GM12878 (cell line): ENCODE measurements around the gene CDSN. TPM values are rescaled to one million over a fixed set of nuclear protein-coding genes. Genes with fewer than 3 reads are reported as not detected.

Source experiments
- ATAC-seq: fragments of 200-7000 bp; cut with Tn5 transposase; 3 replicates; pipeline ENCODE4 v1.9.1; 2020; ENCODE audit warnings: mild to moderate bottlenecking, moderate library complexity
- BruUV-seq: library from RNA; stranded (reverse); fragments of 400-500 nt; replicated peaks from 2 replicates; lab custom pipeline; 2021; lab: Mats Ljungman, UMichigan
- CTCF ChIA-PET: fragments of 300-600 bp; sonication (Branson Sonifier 250); formaldehyde crosslinking; extraction: SDS; loops from one replicate; lab custom pipeline; 2021; ENCODE audit warnings: inconsistent platforms; lab: Yijun Ruan, JAX
- POLR2A ChIA-PET: fragments of 350-600 bp; formaldehyde crosslinking; extraction: SDS; loops from one replicate; lab custom pipeline; 2021; ENCODE audit warnings: inconsistent platforms; lab: Charles Lee
- RAD21 ChIA-PET: fragments of 300-600 bp; sonication (Branson Sonifier 250); formaldehyde crosslinking; loops from one replicate; lab custom pipeline; 2023; ENCODE audit warnings: antibody characterized with exemption; ENCODE audit not compliant: unreplicated experiment; lab: Charles Lee
- SMC1A ChIA-PET: fragments of 300-600 bp; sonication (Branson Sonifier 250); formaldehyde crosslinking; loops from one replicate; lab custom pipeline; 2023; ENCODE audit not compliant: unreplicated experiment, uncharacterized antibody; lab: Charles Lee
- DNase-seq: peaks from one replicate; pipeline ENCODE4 v3.0.0-alpha.2; 2011; ENCODE audit warnings: low read depth, low spot score
- FAIRE-seq: peaks from 3 replicates; lab custom pipeline; 2011; peaks lifted over from hg19 to GRCh38; lab: Jason Lieb, UNC
- H2AFZ ChIP-seq: 2 replicates; pipeline ENCODE4 v1.6.0; 2011; ENCODE audit warnings: low read depth, low read length, control low read depth; ENCODE audit not compliant: control insufficient read depth
- H3K27ac ChIP-seq: 2 replicates; pipeline ENCODE4 v1.5.1; 2011; ENCODE audit warnings: control low read depth; ENCODE audit not compliant: control insufficient read depth, insufficient read depth
- H3K27me3 ChIP-seq, 2 experiments: replicated peaks in 1 of 2; 2 replicates each; pipeline versions ENCODE4 v1.6.0 to v1.6.1; 2011; ENCODE audit warnings: low read length in 1 of 2; ENCODE audit not compliant: control insufficient read depth in 2 of 2, insufficient read depth in 2 of 2
- H3K36me3 ChIP-seq, 2 experiments: 2 replicates each; pipeline ENCODE4 v1.5.1; 2011; ENCODE audit warnings: low read length in 1 of 2; ENCODE audit not compliant: control insufficient read depth in 2 of 2, insufficient read depth in 2 of 2
- H3K4me1 ChIP-seq: 2 replicates; pipeline ENCODE4 v1.6.1; 2011; ENCODE audit warnings: mild to moderate bottlenecking, low read length, moderate library complexity, mixed read lengths; ENCODE audit not compliant: control insufficient read depth, insufficient read depth
- H3K4me2 ChIP-seq: 2 replicates; pipeline ENCODE4 v1.6.0; 2011; ENCODE audit warnings: control low read depth; ENCODE audit not compliant: control insufficient read depth, insufficient read depth
- H3K4me3 ChIP-seq: fragments of 200-600 bp; sonication (generic); 2 replicates; pipeline ENCODE4 v1.5.1; 2016
- H3K79me2 ChIP-seq: 2 replicates; pipeline ENCODE4 v1.6.0; 2011; ENCODE audit warnings: low read length; ENCODE audit not compliant: control insufficient read depth, insufficient read depth
- H3K9ac ChIP-seq: 2 replicates; pipeline ENCODE4 v1.8.0; 2011; ENCODE audit warnings: low read length, control low read depth, mixed read lengths; ENCODE audit not compliant: control insufficient read depth, insufficient read depth
- H3K9me3 ChIP-seq: replicated peaks from 3 replicates; pipeline ENCODE4 v1.5.1; 2011; ENCODE audit warnings: mild to moderate bottlenecking, low read length; ENCODE audit not compliant: control insufficient read depth, insufficient read depth
- H4K20me1 ChIP-seq: 2 replicates; pipeline ENCODE4 v1.6.0; 2011; ENCODE audit not compliant: control insufficient read depth, insufficient read depth
- ATF2 ChIP-seq: IDR thresholded peaks from 2 replicates; pipeline ENCODE4 v1.6.1; 2012; ENCODE audit warnings: low read length, inconsistent platforms
- BCL11A ChIP-seq: IDR thresholded peaks from 2 replicates; pipeline ENCODE4 v1.6.1; 2011; ENCODE audit warnings: low read depth, low read length
- CTCF ChIP-seq, 3 experiments: IDR thresholded peaks in 2 of 3; conservative IDR thresholded peaks in 1 of 3; 2 replicates each; pipeline ENCODE4 v1.5.1; 2011; ENCODE audit warnings: low read depth in 3 of 3, low read length in 3 of 3, mild to moderate bottlenecking in 3 of 3, control low read depth in 2 of 3, moderate library complexity in 2 of 3, inconsistent platforms in 1 of 3, mixed read lengths in 1 of 3; ENCODE audit not compliant: control insufficient read depth in 2 of 3, insufficient read depth in 1 of 3; ENCODE audit errors: extremely low read depth in 1 of 3
- EP300 ChIP-seq, 2 experiments: fragments of 150-350 bp in 1 of 2; IDR thresholded peaks; 2 replicates each; pipeline ENCODE4 v1.6.1; 2011 to 2012; ENCODE audit warnings: low read depth in 2 of 2, low read length in 2 of 2, borderline replicate concordance in 1 of 2, improper control_type of control experiment in 1 of 2, inconsistent platforms in 1 of 2; ENCODE audit not compliant: control insufficient read depth in 1 of 2
- HCFC1 ChIP-seq: fragments of 150-350 bp; IDR thresholded peaks from 2 replicates; pipeline ENCODE4 v1.6.1; 2014; ENCODE audit warnings: low read length
- HDAC2 ChIP-seq: fragments of 200-600 bp; sonication (generic); IDR thresholded peaks from 2 replicates; pipeline ENCODE4 v1.6.1; 2017
- NFYB ChIP-seq: IDR thresholded peaks from 2 replicates; pipeline ENCODE4 v1.6.1; 2011; ENCODE audit warnings: low read depth, mild to moderate bottlenecking, low read length, improper control_type of control experiment, moderate library complexity; ENCODE audit not compliant: insufficient read depth
- PAX8 ChIP-seq: fragments of 450-650 bp; IDR thresholded peaks from 2 replicates; pipeline ENCODE4 v1.6.1; 2017; ENCODE audit warnings: mild to moderate bottlenecking, moderate library complexity
- POLR2AphosphoS2 ChIP-seq: IDR thresholded peaks from 2 replicates; pipeline ENCODE4 v1.6.1; 2011; ENCODE audit warnings: low read depth, mild to moderate bottlenecking, low read length, improper control_type of control experiment, moderate library complexity
- POLR2AphosphoS5 ChIP-seq: IDR thresholded peaks from 2 replicates; pipeline ENCODE4 v1.6.1; 2011; ENCODE audit warnings: mild to moderate bottlenecking, low read length, inconsistent platforms
- RAD21 ChIP-seq: IDR thresholded peaks from 2 replicates; pipeline ENCODE4 v1.6.1; 2011; ENCODE audit warnings: mild to moderate bottlenecking, low read depth, low read length, moderate library complexity; ENCODE audit not compliant: insufficient read depth
- RCOR1 ChIP-seq: conservative IDR thresholded peaks from 2 replicates; pipeline ENCODE4 v1.6.1; 2012; ENCODE audit warnings: low read depth, low read length, improper control_type of control experiment
- RFX5 ChIP-seq: IDR thresholded peaks from 2 replicates; pipeline ENCODE4 v1.6.1; 2011; ENCODE audit warnings: low read depth, low read length, improper control_type of control experiment
- SMAD5 ChIP-seq: IDR thresholded peaks from 2 replicates; pipeline ENCODE4 v1.6.1; 2016; ENCODE audit warnings: antibody characterized with exemption, low read depth
- SPI1 ChIP-seq: IDR thresholded peaks from 2 replicates; pipeline ENCODE4 v1.6.1; 2011; ENCODE audit warnings: low read depth, mild to moderate bottlenecking, low read length, moderate library complexity, borderline replicate concordance; ENCODE audit not compliant: insufficient read depth
- SRF ChIP-seq, 2 experiments: IDR thresholded peaks; 2 replicates each; pipeline ENCODE4 v1.6.1; 2011; ENCODE audit warnings: low read depth in 2 of 2, low read length in 2 of 2, mild to moderate bottlenecking in 1 of 2, moderate library complexity in 1 of 2
- USF1 ChIP-seq: IDR thresholded peaks from 2 replicates; pipeline ENCODE4 v1.6.1; 2011; ENCODE audit warnings: borderline replicate concordance, low read depth, mild to moderate bottlenecking, moderate library complexity, mixed read lengths, low read length; ENCODE audit not compliant: insufficient read depth; ENCODE audit errors: extremely low read length
- ZZZ3 ChIP-seq: IDR thresholded peaks from 2 replicates; pipeline ENCODE4 v1.6.1; 2011; ENCODE audit warnings: low read depth; ENCODE audit not compliant: control insufficient read depth, insufficient read length
- WGBS: methylation state at CpG from one replicate; pipeline ENCODE4 v1.1.6; 2016; ENCODE audit warnings: low lambda C conversion rate; ENCODE audit not compliant: insufficient replicate concordance, insufficient coverage; ENCODE audit errors: missing lambda C conversion rate; 5-methylcytosine and 5-hydroxymethylcytosine counted together
- in situ Hi-C: fragments of 300-500 bp; cut with MboI; formaldehyde crosslinking; loops from 9 replicates; pipeline ENCODE4 v1.14.3; 2018; ENCODE audit warnings: mixed read lengths
- intact Hi-C: fragments of 100-400 bp; cut with micrococcal nuclease; formaldehyde crosslinking; loops from one replicate; pipeline ENCODE4 v1.14.2; 2022; ENCODE audit not compliant: unreplicated experiment
- polyA plus RNA-seq, 11 experiments: library from polyadenylated mRNA; depleted of rRNA in 4 of 11; unstranded in 6 of 11; stranded (reverse) in 5 of 11; fragments of >200 nt; fragmentation: Nextera tagmentation in 4 of 11; fragmentation: Illumina TruSeq in 1 of 11; extraction: Ambion mirVana in 4 of 11; extraction: Trizol in 1 of 11; gene quantifications; 1 replicate in 1 of 11; 2 replicates in 10 of 11; pipeline versions ENCODE4 v1.2.1 to v1.2.3, GENCODE V29; 2011 to 2016; ENCODE audit warnings: inconsistent platforms in 2 of 11, missing spikeins in 2 of 11, low read depth in 1 of 11
- total RNA-seq, 4 experiments: library from RNA; depleted of rRNA in 3 of 4; stranded (reverse); fragments of >200 nt in 3 of 4; fragmentation: Illumina TruSeq in 1 of 4; extraction: Trizol in 1 of 4; gene quantifications; 2 replicates each; pipeline versions ENCODE4 v1.2.1 to v1.2.3, GENCODE V29; 2013 to 2021

Gene CDSN
- total and polyA plus RNA-seq, 10 of the 15 experiments (the other 5 are each of a cell fraction or from before 2014, with no cell fraction given): 0.01 TPM; not detected in 9

- no peak for TF ChIP-seq USF1
- no peak for TF ChIP-seq HDAC2
- no peak for TF ChIP-seq RFX5
- TF ChIP-seq POLR2AphosphoS2: no peak
These were observed 8.5 kb downstream of the CDSN start (continued) for GRCh38 chr6:31111712-31112111.

GRCh38 chr6:31110825-31111582, 9.2 kb downstream of the CDSN start:
- no peak overlapping the region for H3K9ac ChIP-seq
- no peak overlapping the region for H3K4me3 ChIP-seq
- no peak for ATAC-seq
- intact Hi-C loops (no loop called here), in situ Hi-C loops (no loop called here)
- DNase-seq: no peak
- no peak overlapping the region for H3K27ac ChIP-seq
- POLR2A ChIA-PET: no interaction called here
- peaks cover 0 to 1% of the 10 kb centered on the region in 2 experiments; a peak in 3 of 4 replicates for H3K27me3 ChIP-seq
- SMC1A ChIA-PET: no interaction called here
- H3K4me1 ChIP-seq: no peaks in the 10 kb centered on the region
- H3K4me2 ChIP-seq: no peak overlapping the region
- no peaks in the 10 kb centered on the region for H3K36me3 ChIP-seq
- no TSS peak for BruUV-seq
- RAD21 ChIA-PET: no interaction called here
- no peaks in the 10 kb centered on the region for H3K9me3 ChIP-seq
- no peak overlapping the region for H2AFZ ChIP-seq
- CTCF ChIA-PET: interaction anchor here (1.4 kb wide), 1 partner anchor 31 kb away, joined by 5 read pairs; no protein-coding TSS in a partner anchor
- H3K79me2 ChIP-seq: no peaks in the 10 kb centered on the region
- FAIRE-seq: no peak
- H4K20me1 ChIP-seq: no peaks in the 10 kb centered on the region
- 31% methylated on average over 11 of the region's 11 CpGs for WGBS
- TF ChIP-seq SMAD5 (no peak), HCFC1 (no peak), BCL11A (no peak), PAX8 (no peak), EP300 (IDR thresholded peaks at IDR 0.05; ENCODE audit: borderline replicate concordance in 1 of 2, control insufficient read depth in 1 of 2, low read depth in 2 of 2, low read length in 2 of 2) (no peak), SPI1 (no peak), CTCF (IDR thresholded peaks at IDR 0.05 in 2 of 3, conservative IDR thresholded peaks at IDR 0.05 in 1 of 3; ENCODE audit: control insufficient read depth in 2 of 3, extremely low read depth in 1 of 3, insufficient read depth in 1 of 3, low read depth in 3 of 3, low read length in 3 of 3) (no peak), POLR2AphosphoS5 (no peak), RAD21 (no peak), ATF2 (no peak), ZZZ3 (no peak), NFYB (no peak), SRF (IDR thresholded peaks at IDR 0.05; ENCODE audit: low read depth in 2 of 2, low read length in 2 of 2) (no peak), RCOR1 (no peak)
